ENCODE data around the gene TRMT61A. TPM values are rescaled to one million over a fixed set of nuclear protein-coding genes. Genes with fewer than 3 reads are reported as not detected.
A peak's percentile ranks its signal among the peaks of the same experiment; 100 is the strongest.

Gene TRMT61A
- total and polyA plus RNA-seq, 2 of the 4 experiments (the other 2 are of a cell fraction) = 5.7 to 16.2 TPM

DNA sequence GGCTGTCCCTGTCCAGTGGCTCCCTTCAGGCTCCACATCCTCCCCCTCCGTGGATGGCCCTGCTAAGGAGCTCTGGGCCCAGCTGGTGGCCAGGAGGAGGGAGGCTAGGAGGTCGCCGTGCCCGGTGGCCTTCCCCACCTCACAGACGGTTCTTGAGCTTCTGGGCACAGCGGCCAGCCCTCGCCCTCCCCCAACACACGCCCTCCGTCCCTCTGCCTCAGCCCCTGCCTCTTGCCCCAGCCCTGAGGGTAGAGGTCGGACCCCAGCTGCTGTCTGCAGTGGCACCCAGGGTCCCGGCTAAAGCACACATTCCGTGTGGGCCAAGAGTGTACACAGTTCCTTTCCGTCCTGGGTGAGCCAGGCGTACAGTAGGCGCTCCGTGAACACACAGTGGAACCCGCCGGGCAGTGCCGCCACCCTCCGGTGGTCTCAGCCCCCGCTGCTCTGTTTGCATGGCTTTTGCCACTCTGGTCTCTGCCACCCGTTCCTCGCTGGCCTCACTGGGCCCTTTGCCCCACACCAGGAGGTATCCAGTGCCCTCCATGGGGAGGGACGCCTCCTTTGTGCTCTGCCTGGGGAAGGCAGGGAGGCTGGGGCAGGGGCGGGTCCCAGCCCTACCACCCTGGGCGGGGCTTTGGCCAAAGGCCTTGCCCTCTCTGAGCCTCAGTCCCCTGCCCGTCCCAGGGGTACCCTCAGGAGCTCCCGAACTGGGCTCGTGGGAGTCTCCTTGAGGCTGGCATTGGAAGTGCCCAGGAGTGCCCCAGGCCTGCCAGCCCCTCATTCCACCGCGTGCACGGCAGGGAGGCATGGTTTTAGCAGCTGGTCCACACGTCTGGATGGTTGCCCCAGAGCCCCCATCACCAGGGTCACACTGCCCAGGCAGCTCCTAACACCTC lies 13.0 kb downstream of the TRMT61A start (continued):
- no peak for TF ChIP-seq MXI1 (IDR thresholded peaks at IDR 0.05; ENCODE audit: borderline replicate concordance, low read depth, low read length)
- no peak for TF ChIP-seq CHD1 (IDR thresholded peaks at IDR 0.05; ENCODE audit: low read depth, low read length)

DNA sequence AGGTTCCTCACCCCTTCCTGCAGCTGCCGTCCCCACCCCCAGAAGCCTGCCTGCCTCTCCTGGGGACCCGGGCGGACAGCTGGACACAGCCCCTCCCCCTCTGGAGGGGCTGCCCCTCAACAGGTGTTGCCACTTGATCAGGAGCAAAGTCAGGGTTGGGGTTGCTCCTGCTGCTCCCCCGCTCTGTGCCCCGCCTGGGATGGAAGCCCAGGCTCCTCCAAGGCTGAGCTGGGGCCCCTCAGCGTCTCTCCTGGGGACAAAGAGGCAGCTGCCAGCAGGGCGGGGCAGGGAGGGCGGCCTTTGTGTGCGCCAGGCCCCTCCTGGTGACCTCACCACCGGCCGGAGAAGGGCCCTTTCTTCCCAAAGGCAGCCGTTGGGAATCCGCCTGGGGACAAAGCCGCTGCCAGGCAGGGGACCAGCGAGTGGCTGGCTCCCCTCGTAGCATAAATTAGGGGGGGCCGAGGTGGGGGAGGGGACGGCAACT lies 13.7 kb downstream of the TRMT61A start:
- H3K23ac ChIP-seq (ENCODE audit: low read depth, low read length) = no peak overlapping the region
- peak overlapping the region; percentile 77; the same call in 1 of the 2 replicates for H3K4ac ChIP-seq (ENCODE audit: low read depth, low read length)
- dilution Hi-C loops (cut with HindIII; ENCODE audit: low sequenced_read_pairs, unreplicated experiment) (no loop called here), intact Hi-C loops (cut with micrococcal nuclease) (no loop called here), in situ Hi-C loops (cut with MboI; ENCODE audit: low sequenced_read_pairs) (no loop called here)
- no peak overlapping the region; a peak in 2 of 4 replicates for H4K8ac ChIP-seq (ENCODE audit: low read depth in 2 of 2, low read length in 2 of 2)
- no TSS peak for BruUV-seq (replicated peaks)
- H3K18ac ChIP-seq (ENCODE audit: low read depth, low read length) = no peak overlapping the region
- no peak overlapping the region for H3K9ac ChIP-seq (ENCODE audit: low read depth, low read length)
- no peaks in the 10 kb centered on the region; a peak in 1 of 4 replicates for H3K79me1 ChIP-seq (ENCODE audit: low read depth in 1 of 2, low read length in 2 of 2)
- H2AK9ac ChIP-seq (replicated peaks; ENCODE audit: low read depth, low read length, poor library complexity) = peak overlapping the region; percentile 94
- WGBS, 2 experiments (ENCODE audit: extremely low coverage in 2 of 2, insufficient read length in 1 of 2) = 32% methylated on average over 4 of the region's 18 CpGs; no CpG with 5 or more reads in 1 of the 2 experiments
- peaks cover 8% of the 10 kb centered on the region; the same call in 1 of the 2 replicates for H4K20me1 ChIP-seq (ENCODE audit: insufficient read depth, low read length)
- no peak overlapping the region for H2BK15ac ChIP-seq (ENCODE audit: low read depth, low read length)
- H3K27me3 ChIP-seq (ENCODE audit: control insufficient read depth, insufficient read depth, low read length) = no peaks in the 10 kb centered on the region
- no peak overlapping the region for H3K4me3 ChIP-seq (ENCODE audit: insufficient read depth, low read depth, low read length)
- H3K56ac ChIP-seq (ENCODE audit: extremely low read depth, insufficient read depth, low read length) = no peak overlapping the region
- H3K4me1 ChIP-seq (ENCODE audit: control insufficient read depth, insufficient read depth, low read length) = peaks cover 23% of the 10 kb centered on the region
- H2BK120ac ChIP-seq (ENCODE audit: low read depth, low read length) = peak overlapping the region; percentile 41
- H2BK5ac ChIP-seq (ENCODE audit: low read depth, low read length, poor library complexity, severe bottlenecking) = peak overlapping the region; percentile 11
- H4K91ac ChIP-seq (ENCODE audit: insufficient read depth, low read depth, low read length) = peak overlapping the region; percentile 19; the same call in 1 of the 2 replicates
- H3K36me3 ChIP-seq (ENCODE audit: control insufficient read depth, insufficient read depth, low read length) = no peaks in the 10 kb centered on the region
- no peaks in the 10 kb centered on the region for H3K9me3 ChIP-seq (ENCODE audit: control insufficient read depth, insufficient read depth, low read length)
- no peak for ATAC-seq (ENCODE audit: low read depth)
- CTCF ChIA-PET = no interaction called here
- DNase-seq = no peak
- H2AFZ ChIP-seq (replicated peaks; ENCODE audit: low read length, poor library complexity) = peak overlapping the region; percentile 82
- no peaks in the 10 kb centered on the region for H3K9me1 ChIP-seq (ENCODE audit: insufficient read depth, low read length)
- no peak overlapping the region for H4K5ac ChIP-seq (ENCODE audit: low read depth, low read length)
- peak overlapping the region; percentile 43; the same call in 1 of the 2 replicates for H2AK5ac ChIP-seq (ENCODE audit: low read depth, low read length)
- no peak overlapping the region for H2BK20ac ChIP-seq (ENCODE audit: low read depth, low read length)
- H3K14ac ChIP-seq (replicated peaks; ENCODE audit: low read depth, low read length) = no peak overlapping the region
- H3K4me2 ChIP-seq (ENCODE audit: low read depth, low read length) = no peak overlapping the region
- POLR2A ChIA-PET (ENCODE audit: unreplicated experiment) = no interaction called here
- no peak overlapping the region for H3K27ac ChIP-seq (ENCODE audit: insufficient read depth, low read length)
- no peak for TF ChIP-seq POLR2A (IDR thresholded peaks at IDR 0.05; ENCODE audit: low read depth, low read length)
- TF ChIP-seq CHD1 (IDR thresholded peaks at IDR 0.05; ENCODE audit: low read depth, low read length) = no peak
- TF ChIP-seq RFX5 (IDR thresholded peaks at IDR 0.05; ENCODE audit: low read depth, low read length) = no peak
- no peak for TF ChIP-seq FOS (IDR thresholded peaks at IDR 0.05; ENCODE audit: low read depth, low read length)
- TF ChIP-seq NFE2L2 (IDR thresholded peaks at IDR 0.05; ENCODE audit: low read depth, low read length) = no peak
- no peak for TF ChIP-seq RCOR1 (IDR thresholded peaks at IDR 0.05; ENCODE audit: insufficient replicate concordance, low read length)
- no peak for TF ChIP-seq RAD21 (IDR thresholded peaks at IDR 0.05; ENCODE audit: low read length)
- TF ChIP-seq, protein P1, sequence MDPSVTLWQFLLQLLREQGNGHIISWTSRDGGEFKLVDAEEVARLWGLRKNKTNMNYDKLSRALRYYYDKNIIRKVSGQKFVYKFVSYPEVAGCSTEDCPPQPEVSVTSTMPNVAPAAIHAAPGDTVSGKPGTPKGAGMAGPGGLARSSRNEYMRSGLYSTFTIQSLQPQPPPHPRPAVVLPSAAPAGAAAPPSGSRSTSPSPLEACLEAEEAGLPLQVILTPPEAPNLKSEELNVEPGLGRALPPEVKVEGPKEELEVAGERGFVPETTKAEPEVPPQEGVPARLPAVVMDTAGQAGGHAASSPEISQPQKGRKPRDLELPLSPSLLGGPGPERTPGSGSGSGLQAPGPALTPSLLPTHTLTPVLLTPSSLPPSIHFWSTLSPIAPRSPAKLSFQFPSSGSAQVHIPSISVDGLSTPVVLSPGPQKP (IDR thresholded peaks at IDR 0.05; ENCODE audit: borderline replicate concordance, low read depth, low read length) = no peak
- TF ChIP-seq MAZ (IDR thresholded peaks at IDR 0.05; ENCODE audit: borderline replicate concordance, low read depth, low read length) = no peak
- TF ChIP-seq BHLHE40 (IDR thresholded peaks at IDR 0.05; ENCODE audit: low read depth, low read length) = no peak
- TF ChIP-seq SMC3 (IDR thresholded peaks at IDR 0.05; ENCODE audit: low read depth, low read length) = no peak
- TF ChIP-seq, protein P2, sequence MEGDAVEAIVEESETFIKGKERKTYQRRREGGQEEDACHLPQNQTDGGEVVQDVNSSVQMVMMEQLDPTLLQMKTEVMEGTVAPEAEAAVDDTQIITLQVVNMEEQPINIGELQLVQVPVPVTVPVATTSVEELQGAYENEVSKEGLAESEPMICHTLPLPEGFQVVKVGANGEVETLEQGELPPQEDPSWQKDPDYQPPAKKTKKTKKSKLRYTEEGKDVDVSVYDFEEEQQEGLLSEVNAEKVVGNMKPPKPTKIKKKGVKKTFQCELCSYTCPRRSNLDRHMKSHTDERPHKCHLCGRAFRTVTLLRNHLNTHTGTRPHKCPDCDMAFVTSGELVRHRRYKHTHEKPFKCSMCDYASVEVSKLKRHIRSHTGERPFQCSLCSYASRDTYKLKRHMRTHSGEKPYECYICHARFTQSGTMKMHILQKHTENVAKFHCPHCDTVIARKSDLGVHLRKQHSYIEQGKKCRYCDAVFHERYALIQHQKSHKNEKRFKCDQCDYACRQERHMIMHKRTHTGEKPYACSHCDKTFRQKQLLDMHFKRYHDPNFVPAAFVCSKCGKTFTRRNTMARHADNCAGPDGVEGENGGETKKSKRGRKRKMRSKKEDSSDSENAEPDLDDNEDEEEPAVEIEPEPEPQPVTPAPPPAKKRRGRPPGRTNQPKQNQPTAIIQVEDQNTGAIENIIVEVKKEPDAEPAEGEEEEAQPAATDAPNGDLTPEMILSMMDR (conservative IDR thresholded peaks at IDR 0.05; ENCODE audit: low read depth, low read length) = no peak
